HG02571 (cell line): ENCODE measurements around the gene CPAMD8.
"Not testable (repeated sequence)": the region's sequence is repeated elsewhere in the genome, so short reads cannot be mapped to it uniquely, and the experiment has no call there.

Source experiments
- ATAC-seq: cut with Tn5 transposase; IDR thresholded peaks from one replicate; pipeline ENCODE4 v1.9.1; 2021; ENCODE audit warnings: mild to moderate bottlenecking, moderate library complexity; ENCODE audit not compliant: unreplicated experiment

The CPAMD8 gene

DNA sequence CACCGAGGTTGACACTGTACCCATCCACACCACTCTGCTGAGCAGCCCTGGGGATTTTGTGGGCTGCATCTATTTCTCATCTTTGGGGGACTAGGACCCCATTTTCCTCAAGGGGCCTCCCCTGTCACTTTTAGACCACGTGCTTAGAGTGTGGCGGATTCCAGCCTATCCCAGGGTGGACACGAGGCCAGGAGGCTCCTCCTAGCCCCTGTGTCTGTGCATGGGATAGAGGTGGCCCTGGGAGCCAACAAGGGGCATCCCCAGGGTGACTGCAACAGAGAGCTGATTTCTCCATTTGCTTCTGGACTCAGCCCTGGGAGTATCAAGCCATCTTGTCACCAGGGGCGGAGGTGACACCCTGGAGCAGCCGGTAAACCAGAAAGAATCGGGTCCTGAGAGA lies 24.2 kb downstream of the CPAMD8 start:
- no peak for ATAC-seq

GRCh38 chr19:17001603-17002183 lies 24.9 kb downstream of the CPAMD8 start:
- ATAC-seq, result no peak

GRCh38 chr19:16998635-16999194 lies 27.9 kb downstream of the CPAMD8 start:
- ATAC-seq, result no peak

DNA sequence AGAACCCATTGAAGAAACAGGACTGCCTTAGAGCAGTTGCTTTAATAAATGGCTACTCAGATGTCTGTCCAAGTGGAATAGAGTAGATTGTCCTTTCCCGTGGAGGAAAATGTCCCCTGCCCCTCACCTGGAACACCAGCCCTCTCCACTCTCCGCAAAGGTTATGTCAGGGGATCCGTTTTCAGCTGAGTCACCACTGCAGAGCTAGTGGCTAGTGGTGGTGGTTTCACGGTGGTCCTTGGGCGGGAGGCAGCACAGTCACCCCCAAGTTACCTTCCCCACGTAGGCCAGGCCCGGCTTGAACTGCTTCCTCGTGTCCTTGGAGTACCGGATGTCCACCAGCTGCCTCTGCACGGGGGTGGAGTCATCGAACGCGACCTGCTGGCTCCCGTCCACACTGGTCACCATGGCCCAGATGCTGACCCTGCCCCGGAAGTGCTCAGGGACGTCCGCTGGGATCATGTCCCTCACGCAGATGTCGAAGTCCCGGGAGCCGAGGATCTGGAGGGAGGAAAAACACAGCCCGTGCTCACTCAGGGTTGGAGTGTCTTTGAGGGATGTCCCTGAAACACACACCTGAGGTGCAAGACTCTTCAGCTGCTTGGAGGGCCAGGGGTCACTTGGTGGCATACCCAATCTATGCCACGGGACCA lies 29.6 kb downstream of the CPAMD8 start:
- ATAC-seq, result not testable (repeated sequence)

DNA sequence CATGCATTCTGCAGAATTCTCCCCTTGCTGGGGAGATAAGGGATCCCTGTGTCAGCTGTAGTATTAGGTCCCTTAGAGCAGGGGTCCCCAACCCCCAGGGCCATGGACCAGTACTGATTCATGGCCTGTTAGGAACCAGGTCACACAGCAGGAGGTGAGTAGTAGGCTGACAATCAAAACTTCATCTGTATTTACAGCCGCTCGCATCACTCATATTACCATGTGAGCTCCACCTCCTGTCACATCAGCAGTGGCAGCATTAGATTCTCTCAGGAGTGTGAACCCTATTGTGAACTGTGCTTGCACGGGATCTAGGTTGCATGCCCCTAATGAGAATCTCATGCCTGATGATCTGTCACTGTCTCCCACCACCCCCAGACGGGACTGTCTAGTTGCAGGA lies 37.9 kb downstream of the CPAMD8 start:
- no peak for ATAC-seq

DNA sequence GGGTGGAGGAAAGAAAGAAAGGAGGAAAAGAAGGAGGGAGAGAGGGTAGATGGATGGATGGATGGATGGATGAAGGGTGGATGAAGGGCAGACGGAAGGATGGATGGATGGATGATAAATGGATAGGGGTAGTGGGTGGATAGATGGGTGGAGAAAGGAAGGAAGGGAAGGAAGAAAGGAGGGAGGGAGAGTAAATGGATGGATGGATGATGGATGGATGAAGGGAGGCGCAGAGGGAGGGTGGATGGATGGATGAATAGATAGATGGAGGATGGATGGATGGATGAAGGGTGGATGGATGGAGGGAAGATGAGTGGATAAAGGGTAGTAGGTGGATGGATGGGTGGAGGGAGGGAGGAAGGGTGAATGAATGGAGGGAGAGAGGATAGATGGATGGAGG lies 41.2 kb downstream of the CPAMD8 start:
- ATAC-seq, result no peak

DNA sequence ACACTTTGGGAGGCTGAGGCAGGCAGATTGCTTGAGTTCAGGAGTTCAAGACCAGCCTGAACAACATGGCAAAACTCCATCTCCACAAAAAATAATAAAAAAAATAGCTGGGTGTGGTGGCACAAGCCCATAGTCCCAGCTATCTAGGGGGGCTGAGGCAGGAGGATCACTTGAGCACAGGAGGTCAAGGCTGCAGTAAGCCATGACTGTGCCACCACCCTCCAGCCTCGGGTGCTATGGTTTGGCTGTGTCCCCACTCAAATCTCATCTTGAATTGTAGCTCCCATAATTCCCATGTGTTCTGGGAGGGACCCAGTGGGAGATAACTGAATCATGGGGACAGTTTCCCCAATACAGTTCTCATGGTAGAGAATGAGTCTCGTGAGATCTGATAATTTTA lies 44.0 kb downstream of the CPAMD8 start:
- not testable (repeated sequence) for ATAC-seq

- ATAC-seq, result no peak
Observed at GRCh38 chr19:16978839-16979802, 47.5 kb downstream of the CPAMD8 start.

DNA sequence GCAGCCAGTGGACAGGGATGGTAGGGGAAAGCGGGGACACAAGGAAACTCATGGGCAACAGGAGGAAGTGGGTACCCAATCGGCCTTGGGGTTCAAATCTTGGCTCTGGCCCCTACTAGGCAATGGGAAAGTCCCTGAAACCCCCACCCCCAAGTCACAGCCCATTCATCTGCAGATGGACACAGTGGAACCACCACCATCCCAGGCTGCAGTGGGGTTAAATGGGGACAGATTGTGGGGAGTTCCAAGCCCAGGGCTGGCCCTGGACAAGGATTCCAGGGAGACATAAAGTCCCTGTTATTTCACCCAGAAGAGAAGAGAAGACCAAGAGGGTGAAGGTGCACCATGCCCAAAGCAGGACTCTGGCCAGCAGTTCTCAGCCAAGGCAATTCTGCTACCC lies 48.5 kb downstream of the CPAMD8 start:
- no peak for ATAC-seq

DNA sequence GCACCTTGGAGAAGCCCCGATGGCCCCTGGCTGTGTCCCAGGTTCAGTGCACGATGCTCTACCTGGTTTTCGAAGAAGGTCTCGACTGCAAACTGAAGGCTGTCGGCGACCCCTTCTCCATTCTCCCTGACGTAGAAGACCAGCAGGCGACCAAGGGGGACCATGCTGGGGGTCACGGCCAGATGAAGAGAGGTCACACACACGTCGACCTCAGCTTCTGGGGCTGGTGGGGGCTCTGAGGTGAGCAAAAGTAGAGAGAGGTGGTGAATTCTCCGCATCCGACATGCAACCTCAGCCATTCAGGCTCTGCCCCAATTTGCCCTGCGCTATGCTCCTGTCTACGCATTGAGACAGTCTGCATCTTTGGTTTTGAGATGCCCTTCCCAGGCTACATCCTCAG lies 49.3 kb downstream of the CPAMD8 start:
- ATAC-seq, result no peak

GRCh38 chr19:16976446-16976845 lies 50.2 kb downstream of the CPAMD8 start:
- ATAC-seq, result no peak

DNA sequence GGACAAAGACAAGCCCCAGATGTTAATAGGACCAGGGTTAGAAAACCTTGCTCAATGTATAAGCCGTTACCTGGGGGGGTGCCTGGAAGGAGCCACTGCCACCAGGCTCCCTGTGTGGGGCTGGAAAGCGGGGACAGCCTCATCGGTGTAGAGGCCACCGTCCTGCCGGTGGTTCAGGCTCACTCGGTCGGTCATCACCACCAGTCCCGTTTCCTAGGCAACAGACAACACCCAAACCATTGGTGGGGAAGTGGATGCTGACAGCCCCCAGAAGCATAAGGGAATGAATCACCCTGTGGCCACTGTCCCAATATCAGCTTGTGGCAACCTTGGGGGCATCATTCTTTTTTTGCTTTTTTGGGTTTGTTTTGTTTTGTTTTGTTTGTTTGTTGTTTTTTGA lies 55.8 kb downstream of the CPAMD8 start:
- no peak for ATAC-seq

DNA sequence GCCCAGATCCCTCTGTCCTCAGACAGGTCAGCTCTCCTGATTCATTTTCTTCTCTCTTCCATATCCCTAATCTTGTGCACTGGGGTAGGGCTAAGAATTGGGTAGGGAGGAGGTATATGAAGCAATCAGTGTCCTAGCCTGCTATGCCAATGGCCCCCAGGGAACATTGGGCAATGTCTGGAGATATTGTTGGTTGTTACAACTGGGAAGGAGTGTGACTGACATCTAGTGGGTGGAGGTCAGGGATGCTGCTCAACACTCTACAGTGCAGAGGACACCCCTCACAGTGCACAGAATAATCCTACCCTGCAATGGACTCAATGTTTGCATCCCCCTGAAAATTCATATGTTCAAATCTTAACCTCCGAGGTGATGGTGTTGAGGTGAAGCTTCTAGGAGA lies 57.5 kb downstream of the CPAMD8 start:
- ATAC-seq, result no peak

DNA sequence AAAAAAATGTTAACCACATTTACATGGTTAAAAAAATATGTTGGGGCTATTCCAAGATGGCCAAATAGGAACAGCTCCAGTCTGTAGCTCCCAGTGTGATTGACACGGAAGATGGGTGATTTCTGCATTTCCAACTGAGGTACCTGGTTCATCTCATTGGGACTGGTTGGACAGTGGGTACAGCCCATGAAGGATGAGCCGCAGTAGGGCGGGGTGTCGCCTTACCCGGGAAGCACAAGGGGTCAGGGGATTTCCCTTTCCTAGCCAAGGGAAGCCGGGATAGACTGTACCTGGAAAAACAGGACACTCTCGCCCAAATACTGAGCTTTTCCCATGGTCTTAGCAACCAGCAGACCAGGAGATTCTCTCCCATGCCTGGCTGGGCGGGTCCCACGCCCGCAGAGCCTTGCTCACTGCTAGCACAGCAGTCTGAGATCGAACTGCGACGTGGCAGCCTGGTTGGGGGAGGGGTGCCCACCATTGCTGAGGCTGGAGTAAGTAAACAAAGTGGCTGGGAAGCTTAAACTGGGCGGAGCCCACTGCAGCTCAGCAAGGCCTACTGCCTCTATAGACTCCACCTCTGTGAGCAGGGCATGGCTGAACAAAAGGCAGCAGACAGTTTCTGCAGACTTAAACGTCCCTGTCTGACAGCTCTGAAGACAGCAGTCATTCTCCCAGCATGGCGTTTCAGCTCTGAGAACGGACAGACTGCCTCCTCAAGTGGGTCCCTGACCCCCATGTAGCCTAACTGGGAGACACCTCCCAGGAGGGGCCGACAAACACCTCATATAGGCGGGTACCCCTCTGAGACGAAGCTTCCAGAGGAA lies 65.4 kb downstream of the CPAMD8 start:
- not testable (repeated sequence) for ATAC-seq

DNA sequence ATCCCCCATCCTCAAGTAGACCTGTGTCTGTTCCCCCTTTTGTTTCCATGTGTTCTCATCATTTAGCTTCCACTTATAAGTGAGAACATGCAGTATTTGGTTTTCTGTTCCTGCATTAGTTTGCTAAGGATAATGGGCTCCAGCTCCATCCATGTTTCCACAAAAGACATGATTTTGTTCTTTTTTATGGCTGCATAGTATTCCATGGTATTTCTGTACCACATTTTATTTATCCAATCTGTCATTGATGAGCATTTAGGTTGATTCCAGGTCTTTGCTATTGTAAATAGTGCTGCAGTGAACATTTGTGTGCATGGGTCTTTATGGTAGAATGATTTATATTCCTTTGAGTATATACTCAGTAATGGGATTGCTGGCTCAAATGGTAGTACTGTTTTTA lies 68.3 kb downstream of the CPAMD8 start:
- ATAC-seq, result not testable (repeated sequence)

- ATAC-seq, result no peak
Observed at GRCh38 chr19:16957855-16958254, 68.8 kb downstream of the CPAMD8 start.

GRCh38 chr19:16957151-16957701 lies 69.4 kb downstream of the CPAMD8 start:
- no peak for ATAC-seq

DNA sequence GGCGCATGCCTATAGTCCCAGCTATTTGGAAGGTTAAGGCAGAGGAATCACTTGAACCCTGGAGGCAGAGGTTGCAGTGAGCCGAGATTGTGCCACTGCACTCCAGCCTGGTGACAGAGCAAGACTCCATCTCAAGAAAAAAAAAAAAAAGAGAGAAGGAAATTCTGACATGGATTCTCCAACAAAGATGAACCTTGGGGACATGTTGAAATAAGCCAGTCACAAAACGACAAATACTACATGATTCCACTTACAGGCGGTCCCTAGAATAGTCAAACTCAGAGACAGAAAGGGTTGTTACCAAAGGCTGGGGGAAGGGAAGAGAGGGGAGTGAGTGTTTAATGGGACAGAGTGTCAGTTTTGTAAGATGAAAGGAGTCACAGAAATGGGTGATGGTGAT lies 71.4 kb downstream of the CPAMD8 start:
- no peak for ATAC-seq

- no peak for ATAC-seq
Observed at GRCh38 chr19:16952046-16952445, 74.6 kb downstream of the CPAMD8 start.

GRCh38 chr19:16951529-16951928 lies 75.1 kb downstream of the CPAMD8 start:
- no peak for ATAC-seq
